Loucy (cell line): Measurements from ENCODE around the gene AVPI1.

Experiments
- H2AFZ ChIP-seq: fragments of 200-600 bp; sonication (generic); 2 replicates; pipeline ENCODE4 v1.6.0; 2016; ENCODE audit warnings: antibody characterized with exemption, mild to moderate bottlenecking, low read length, moderate library complexity
- H3F3A ChIP-seq: fragments of 200-600 bp; 2 replicates; pipeline ENCODE4 v1.6.0; 2016; ENCODE audit warnings: antibody characterized with exemption, low read depth, mild to moderate bottlenecking
- H3K27me3 ChIP-seq: fragments of 200-600 bp; sonication (generic); 2 replicates; pipeline ENCODE4 v1.6.1; 2014; ENCODE audit warnings: low read length, mild to moderate bottlenecking; ENCODE audit not compliant: insufficient read depth, poor library complexity, severe bottlenecking
- H3K36me3 ChIP-seq: fragments of 200-600 bp; sonication (generic); 2 replicates; pipeline ENCODE4 v1.6.1; 2016; ENCODE audit warnings: low read length; ENCODE audit not compliant: insufficient read depth
- H3K4me1 ChIP-seq: fragments of 200-600 bp; sonication (generic); 2 replicates; pipeline ENCODE4 v1.5.1; 2014; ENCODE audit warnings: low read length, mild to moderate bottlenecking; ENCODE audit not compliant: insufficient read depth, poor library complexity, severe bottlenecking
- H3K4me2 ChIP-seq: fragments of 200-600 bp; sonication (generic); 2 replicates; pipeline ENCODE4 v1.6.0; 2014; ENCODE audit warnings: antibody characterized with exemption, low read length, low read depth, mild to moderate bottlenecking; ENCODE audit not compliant: poor library complexity, severe bottlenecking
- H3K4me3 ChIP-seq: fragments of 200-600 bp; sonication (generic); 2 replicates; pipeline ENCODE4 v1.5.1; 2014; ENCODE audit warnings: low read length, mild to moderate bottlenecking, mixed read lengths; ENCODE audit not compliant: poor library complexity, severe bottlenecking
- H3K79me2 ChIP-seq: fragments of 200-600 bp; sonication (generic); 2 replicates; pipeline ENCODE4 v1.6.1; 2014; ENCODE audit warnings: low read length; ENCODE audit not compliant: insufficient read depth
- H3K9ac ChIP-seq: fragments of 200-600 bp; sonication (generic); 2 replicates; pipeline ENCODE4 v1.6.0; 2014; ENCODE audit warnings: mild to moderate bottlenecking, low read depth, low read length, moderate library complexity; ENCODE audit not compliant: poor library complexity, severe bottlenecking
- H3K9me2 ChIP-seq: fragments of 200-600 bp; sonication (generic); replicated peaks from 2 replicates; pipeline ENCODE4 v1.6.1; 2016; ENCODE audit warnings: low read depth, low read length, mixed read lengths
- H3K9me3 ChIP-seq: fragments of 200-600 bp; sonication (generic); 2 replicates; pipeline ENCODE4 v1.6.1; 2014; ENCODE audit warnings: mild to moderate bottlenecking, antibody characterized with exemption, low read length, low read depth; ENCODE audit not compliant: insufficient read depth
- H4K20me1 ChIP-seq: fragments of 200-600 bp; sonication (generic); 2 replicates; pipeline ENCODE4 v1.6.0; 2014; ENCODE audit warnings: antibody characterized with exemption, low read length, mild to moderate bottlenecking; ENCODE audit not compliant: insufficient read depth, poor library complexity, severe bottlenecking
- CTCF ChIP-seq: fragments of 200-600 bp; sonication (generic); conservative IDR thresholded peaks from 2 replicates; pipeline ENCODE4 v1.5.1; 2014; ENCODE audit warnings: mild to moderate bottlenecking, antibody characterized with exemption, low read length
- EZH2phosphoT487 ChIP-seq: fragments of 200-600 bp; IDR thresholded peaks from 2 replicates; pipeline ENCODE4 v1.6.1; 2018; ENCODE audit warnings: antibody characterized with exemption, mild to moderate bottlenecking, moderate library complexity, borderline replicate concordance

AVPI1 gene

GRCh38 chr10:97664282-97664850 lies 22.7 kb downstream of the AVPI1 start:
- TF ChIP-seq CTCF (no peak), EZH2phosphoT487 (no peak)
- H2AFZ ChIP-seq, result no peak overlapping the region
- H3K27me3 ChIP-seq, result no peaks in the 10 kb centered on the region
- H3K9me2 ChIP-seq, result no peaks in the 10 kb centered on the region
- no peaks in the 10 kb centered on the region for H3K9me3 ChIP-seq
- no peak overlapping the region for H3K9ac ChIP-seq
- no peak overlapping the region for H3K4me2 ChIP-seq
- H3F3A ChIP-seq, result no peaks in the 10 kb centered on the region
- no peaks in the 10 kb centered on the region for H4K20me1 ChIP-seq
- H3K4me3 ChIP-seq, result no peak overlapping the region
- H3K36me3 ChIP-seq, result peaks cover 46% of the 10 kb centered on the region; the same call in 1 of the 2 replicates
- H3K79me2 ChIP-seq, result no peaks in the 10 kb centered on the region
- no peaks in the 10 kb centered on the region for H3K4me1 ChIP-seq

- no peak overlapping the region for H2AFZ ChIP-seq
- H3K9ac ChIP-seq, result no peak overlapping the region
- no peaks in the 10 kb centered on the region for H3K9me3 ChIP-seq
- no peaks in the 10 kb centered on the region for H4K20me1 ChIP-seq
- no peaks in the 10 kb centered on the region for H3K9me2 ChIP-seq
- no peaks in the 10 kb centered on the region for H3K27me3 ChIP-seq
- H3K79me2 ChIP-seq, result no peaks in the 10 kb centered on the region
- no peak for TF ChIP-seq EZH2phosphoT487
- TF ChIP-seq CTCF, result no peak
- no peaks in the 10 kb centered on the region for H3K4me1 ChIP-seq
- no peak overlapping the region for H3K4me3 ChIP-seq
- H3K4me2 ChIP-seq, result no peak overlapping the region
- H3F3A ChIP-seq, result no peaks in the 10 kb centered on the region
- peaks cover 49% of the 10 kb centered on the region; the same call in 1 of the 2 replicates for H3K36me3 ChIP-seq
Observed at GRCh38 chr10:97659589-97659988, 27.5 kb downstream of the AVPI1 start.

GRCh38 chr10:97656777-97657176 lies 30.3 kb downstream of the AVPI1 start:
- Histone ChIP-seq H3K9ac (no peak overlapping the region), H3K9me2 (no peaks in the 10 kb centered on the region), H3K9me3 (no peaks in the 10 kb centered on the region), H3K27me3 (no peaks in the 10 kb centered on the region), H3K79me2 (no peaks in the 10 kb centered on the region), H2AFZ (no peak overlapping the region), H3K36me3 (peaks cover 54% of the 10 kb centered on the region; the same call in 1 of the 2 replicates), H3K4me3 (no peak overlapping the region), H4K20me1 (no peaks in the 10 kb centered on the region), H3K4me2 (no peak overlapping the region), H3K4me1 (no peaks in the 10 kb centered on the region), H3F3A (no peaks in the 10 kb centered on the region)
- TF ChIP-seq CTCF (no peak), EZH2phosphoT487 (no peak)
